ENCODE results near the gene ITGA7. TPM values are rescaled to one million over a fixed set of nuclear protein-coding genes. Genes with fewer than 3 reads are reported as not detected.

ITGA7 gene
- total RNA-seq, 2 donors from 2014 or later, result 11.4 to 52.1 TPM

GRCh38 chr12:55685671-55686070, 22.0 kb downstream of the ITGA7 start:
- intact Hi-C loops (cut with DNase I), result no loop called here
- no peak overlapping the region for H3K27ac ChIP-seq
- no peaks in the 10 kb centered on the region for H3K36me3 ChIP-seq (replicated peaks in 1 of 2; ENCODE audit: insufficient read depth in 1 of 2, low read depth in 2 of 2)
- no peak for TF ChIP-seq POLR2A (IDR thresholded peaks at IDR 0.05)
- TF ChIP-seq CTCF (IDR thresholded peaks at IDR 0.05), result no peak
- WGBS, 2 donors, result 79 to 87% methylated on average over 5 of the region's 5 CpGs
- H3K4me3 ChIP-seq, result no peak overlapping the region
- H3K27me3 ChIP-seq, result no peaks in the 10 kb centered on the region
- ATAC-seq (no peak), DNase-seq (no peak)
- no peaks in the 10 kb centered on the region for H3K9me3 ChIP-seq
- peaks cover 14% of the 10 kb centered on the region for H3K4me1 ChIP-seq

DNA sequence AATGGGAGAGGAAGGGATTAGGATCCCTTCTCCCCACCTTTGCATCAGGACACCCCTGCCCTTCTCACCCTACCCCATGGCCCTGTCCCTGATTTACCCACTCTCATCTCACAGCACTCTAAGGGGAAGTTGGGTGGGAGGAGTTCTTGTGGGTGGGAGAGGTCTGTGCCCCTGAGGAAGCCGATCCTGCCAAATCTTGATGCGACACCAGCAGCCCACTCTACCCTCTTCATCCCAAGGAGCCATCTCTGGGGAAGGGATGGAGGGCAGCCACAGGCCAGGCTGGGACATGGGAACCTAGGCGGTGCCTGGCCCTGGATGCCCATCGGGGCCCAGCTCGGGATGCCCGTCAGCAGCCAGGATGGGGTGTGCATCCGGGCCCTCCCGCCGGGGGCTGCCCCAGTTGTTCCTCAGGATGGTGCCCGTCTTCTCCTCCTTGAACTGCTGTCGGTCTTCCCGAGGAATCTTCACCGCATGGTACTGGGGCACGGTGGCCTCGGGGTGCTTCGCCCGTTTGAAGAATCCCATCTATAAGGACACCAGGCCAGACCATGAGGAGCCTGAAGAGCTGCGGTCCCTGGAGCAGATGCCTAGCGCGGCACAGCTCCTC, 22.8 kb downstream of the ITGA7 start:
- no peak for TF ChIP-seq CTCF (IDR thresholded peaks at IDR 0.05)
- no peak for TF ChIP-seq POLR2A (IDR thresholded peaks at IDR 0.05)
- intact Hi-C loops (cut with DNase I), result no loop called here
- 87 to 89% methylated on average over 13 to 20 of the region's 20 CpGs for WGBS, 2 donors

GRCh38 chr12:55683676-55684075, 24.0 kb downstream of the ITGA7 start:
- H3K36me3 ChIP-seq (replicated peaks in 1 of 2; ENCODE audit: insufficient read depth in 1 of 2, low read depth in 2 of 2), result no peaks in the 10 kb centered on the region
- WGBS, 2 donors, result 91 to 93% methylated on average over 7 of the region's 7 CpGs
- H3K27me3 ChIP-seq, result no peaks in the 10 kb centered on the region
- TF ChIP-seq POLR2A (IDR thresholded peaks at IDR 0.05) (no peak), CTCF (IDR thresholded peaks at IDR 0.05) (no peak)
- no peaks in the 10 kb centered on the region for H3K9me3 ChIP-seq
- H3K4me3 ChIP-seq, result no peak overlapping the region
- no peak for ATAC-seq
- DNase-seq, result no peak
- intact Hi-C loops (cut with DNase I), result no loop called here
- no peak overlapping the region for H3K27ac ChIP-seq
- peaks cover 14% of the 10 kb centered on the region for H3K4me1 ChIP-seq

More for the DNA sequence above, 22.8 kb downstream of the ITGA7 start:
- no peaks in the 10 kb centered on the region for H3K9me3 ChIP-seq
- no peaks in the 10 kb centered on the region for H3K27me3 ChIP-seq
- peaks cover 14% of the 10 kb centered on the region for H3K4me1 ChIP-seq
- no peak overlapping the region for H3K4me3 ChIP-seq
- no peak overlapping the region for H3K27ac ChIP-seq
- ATAC-seq (no peak), DNase-seq (no peak)
- no peaks in the 10 kb centered on the region for H3K36me3 ChIP-seq (replicated peaks in 1 of 2; ENCODE audit: insufficient read depth in 1 of 2, low read depth in 2 of 2)

GRCh38 chr12:55682087-55682796, 25.5 kb downstream of the ITGA7 start:
- H3K36me3 ChIP-seq (replicated peaks in 1 of 2; ENCODE audit: insufficient read depth in 1 of 2, low read depth in 2 of 2), result no peaks in the 10 kb centered on the region
- H3K27me3 ChIP-seq, result no peaks in the 10 kb centered on the region
- DNase-seq (no peak), ATAC-seq (no peak)
- WGBS, 2 donors, result 65 to 74% methylated on average over 12 to 13 of the region's 13 CpGs
- peak overlapping the region in 1 of 4 donors; percentile 64 for H3K27ac ChIP-seq
- H3K9me3 ChIP-seq, result no peaks in the 10 kb centered on the region
- peak overlapping the region in 1 of 2 donors; percentile 3 for H3K4me3 ChIP-seq
- peaks cover 14% of the 10 kb centered on the region for H3K4me1 ChIP-seq
- intact Hi-C loops (cut with DNase I), result no loop called here
- TF ChIP-seq CTCF (IDR thresholded peaks at IDR 0.05) (no peak), POLR2A (IDR thresholded peaks at IDR 0.05) (no peak)
